Type B pancreatic cell (in vitro differentiated cells): Measurements from ENCODE around the gene OTOS. TPM values are rescaled to one million over a fixed set of nuclear protein-coding genes. Genes with fewer than 3 reads are reported as not detected.

Experiments
- DNase-seq: peaks from one replicate; pipeline ENCODE4 v3.0.0; 2021; ENCODE audit warnings: mixed read lengths; ENCODE audit not compliant: unreplicated experiment; ENCODE audit errors: extremely low spot score
- H3K27ac Mint-ChIP-seq: 2 replicates; pipeline ENCODE4 v1.8.0; 2021; ENCODE audit warnings: mild to moderate bottlenecking, mixed read lengths
- H3K27me3 Mint-ChIP-seq: 2 replicates; pipeline ENCODE4 v1.8.0; 2021; ENCODE audit warnings: mixed read lengths
- H3K36me3 Mint-ChIP-seq: 2 replicates; pipeline ENCODE4 v1.8.0; 2021; ENCODE audit warnings: mixed read lengths
- H3K4me1 Mint-ChIP-seq: one replicate; pipeline ENCODE4 v1.8.0; 2021; ENCODE audit warnings: mixed read lengths; ENCODE audit not compliant: unreplicated experiment
- H3K4me3 Mint-ChIP-seq: 2 replicates; pipeline ENCODE4 v1.8.0; 2021; ENCODE audit warnings: mild to moderate bottlenecking, mixed read lengths
- H3K9me3 Mint-ChIP-seq: 2 replicates; pipeline ENCODE4 v1.8.0; 2021; ENCODE audit warnings: mixed read lengths
- CTCF ChIP-seq: fragments of 200-600 bp; sonication (generic); conservative IDR thresholded peaks from 2 replicates; pipeline ENCODE4 v1.5.0; 2021; ENCODE audit warnings: antibody characterized with exemption, mild to moderate bottlenecking
- total RNA-seq: library from RNA; stranded (reverse); gene quantifications from 2 replicates; pipeline ENCODE4 v1.2.1, GENCODE V29; 2021; ENCODE audit warnings: low replicate concordance

Gene OTOS
- total RNA-seq, 1 donor from 2014 or later: not detected

GRCh38 chr2:240147911-240148587, 7.6 kb upstream of the OTOS start:
- no peak for DNase-seq
- Mint-ChIP-seq H3K27me3 (peaks cover 31% of the 10 kb centered on the region), H3K27ac (no peak overlapping the region), H3K4me1 (no peaks in the 10 kb centered on the region), H3K36me3 (no peaks in the 10 kb centered on the region), H3K4me3 (no peak overlapping the region), H3K9me3 (no peaks in the 10 kb centered on the region)
- TF ChIP-seq CTCF: no peak

GRCh38 chr2:240147382-240147781, 6.9 kb upstream of the OTOS start:
- H3K9me3 Mint-ChIP-seq: no peaks in the 10 kb centered on the region
- no peak overlapping the region for H3K4me3 Mint-ChIP-seq
- TF ChIP-seq CTCF: no peak
- no peak for DNase-seq
- H3K36me3 Mint-ChIP-seq: no peaks in the 10 kb centered on the region
- H3K27ac Mint-ChIP-seq: peak overlapping the region; percentile 6
- peaks cover 24% of the 10 kb centered on the region for H3K27me3 Mint-ChIP-seq
- no peaks in the 10 kb centered on the region for H3K4me1 Mint-ChIP-seq

- H3K36me3 Mint-ChIP-seq: no peaks in the 10 kb centered on the region
- H3K27ac Mint-ChIP-seq: no peak overlapping the region
- H3K9me3 Mint-ChIP-seq: no peaks in the 10 kb centered on the region
- TF ChIP-seq CTCF: no peak
- no peak overlapping the region for H3K4me3 Mint-ChIP-seq
- no peaks in the 10 kb centered on the region for H3K4me1 Mint-ChIP-seq
- H3K27me3 Mint-ChIP-seq: peaks cover 21% of the 10 kb centered on the region
- no peak for DNase-seq
Observed at GRCh38 chr2:240146627-240147278, 6.3 kb upstream of the OTOS start.

GRCh38 chr2:240146141-240146561, 5.7 kb upstream of the OTOS start:
- no peak overlapping the region for H3K27ac Mint-ChIP-seq
- peaks cover 21% of the 10 kb centered on the region for H3K27me3 Mint-ChIP-seq
- H3K4me3 Mint-ChIP-seq: no peak overlapping the region
- no peak for DNase-seq
- no peaks in the 10 kb centered on the region for H3K9me3 Mint-ChIP-seq
- no peak for TF ChIP-seq CTCF
- no peaks in the 10 kb centered on the region for H3K36me3 Mint-ChIP-seq
- no peaks in the 10 kb centered on the region for H3K4me1 Mint-ChIP-seq

GRCh38 chr2:240145461-240145860, 5.0 kb upstream of the OTOS start:
- DNase-seq: no peak
- Mint-ChIP-seq H3K9me3 (no peaks in the 10 kb centered on the region), H3K27me3 (peaks cover 25% of the 10 kb centered on the region), H3K4me1 (no peaks in the 10 kb centered on the region), H3K36me3 (no peaks in the 10 kb centered on the region), H3K27ac (no peak overlapping the region), H3K4me3 (no peak overlapping the region)
- no peak for TF ChIP-seq CTCF
